HepG2 (cell line): Measurements from ENCODE around the gene CCDC154. TPM values are rescaled to one million over a fixed set of nuclear protein-coding genes. Genes with fewer than 3 reads are reported as not detected.
A peak's percentile ranks its signal among the peaks of the same experiment; 100 is the strongest.

Experiments used
- ATAC-seq: fragments of 200-7000 bp; cut with Tn5 transposase; 3 replicates; pipeline ENCODE4 v1.9.1; 2020; ENCODE audit warnings: mild to moderate bottlenecking, moderate library complexity
- BruUV-seq: library from RNA; stranded (reverse); fragments of 400-500 nt; replicated peaks from 2 replicates; lab custom pipeline; 2021; lab: Mats Ljungman, UMichigan
- CTCF ChIA-PET: fragments of 300-600 bp; formaldehyde crosslinking; extraction: SDS; loops from one replicate; lab custom pipeline; 2021; ENCODE audit warnings: low total read pairs, inconsistent platforms, low intra/inter-chr PET ratio; lab: Yijun Ruan, JAX
- POLR2A ChIA-PET: fragments of 350-600 bp; sonication (Branson Sonifier 250); formaldehyde crosslinking; loops from one replicate; lab custom pipeline; 2020; ENCODE audit warnings: antibody characterized with exemption, inconsistent platforms; lab: Yijun Ruan, JAX
- DNase-seq: peaks from one replicate; pipeline ENCODE4 v3.0.0-alpha.2; 2015; ENCODE audit warnings: low spot score
- FAIRE-seq: peaks from 3 replicates; lab custom pipeline; 2011; peaks lifted over from hg19 to GRCh38; lab: Jason Lieb, UNC
- H2AFZ ChIP-seq: one replicate; pipeline ENCODE4 v1.6.1; 2011; ENCODE audit warnings: low read length, inconsistent platforms
- H3K27ac ChIP-seq: fragments of 300-600 bp; 3 replicates; pipeline ENCODE4 v1.8.0; 2011; ENCODE audit warnings: mixed run types, mild to moderate bottlenecking, mixed read lengths, low read length, inconsistent platforms; ENCODE audit not compliant: insufficient read depth; ENCODE audit errors: extremely low read length
- H3K27me3 ChIP-seq, 2 experiments: fragments of 200-600 bp in 1 of 2; 2 replicates in 1 of 2; 3 replicates in 1 of 2; pipeline versions ENCODE4 v1.6.0 to v1.8.0; 2011; ENCODE audit warnings: low read length in 2 of 2, mild to moderate bottlenecking in 2 of 2, moderate library complexity in 2 of 2, inconsistent platforms in 1 of 2; ENCODE audit not compliant: insufficient read depth in 2 of 2, control insufficient read depth in 1 of 2
- H3K36me3 ChIP-seq, 2 experiments: fragments of 200-600 bp in 1 of 2; replicated peaks in 1 of 2; 2 replicates in 1 of 2; 3 replicates in 1 of 2; pipeline versions ENCODE4 v1.5.1 to v1.8.0; 2011; ENCODE audit warnings: low read length in 2 of 2, inconsistent platforms in 1 of 2; ENCODE audit not compliant: insufficient read depth in 2 of 2, control insufficient read depth in 1 of 2
- H3K4me1 ChIP-seq: 2 replicates; pipeline ENCODE4 v1.5.1; 2012; ENCODE audit warnings: low read length, inconsistent platforms; ENCODE audit not compliant: insufficient read depth
- H3K4me2 ChIP-seq: 2 replicates; pipeline ENCODE4 v1.6.0; 2011; ENCODE audit warnings: low read depth, low read length, inconsistent platforms
- H3K4me3 ChIP-seq, 3 experiments: fragments of 200-600 bp in 1 of 3; sonication (generic), shearing (Covaris generic) in 1 of 3; replicated peaks in 1 of 3; 2 replicates each; pipeline ENCODE4 v1.5.1; 2011 to 2016; ENCODE audit warnings: low read length in 3 of 3, inconsistent platforms in 2 of 3, low read depth in 2 of 3, mild to moderate bottlenecking in 2 of 3, control low read depth in 1 of 3, mixed read lengths in 1 of 3; ENCODE audit not compliant: insufficient read depth in 1 of 3
- H3K79me2 ChIP-seq: one replicate; pipeline ENCODE4 v1.6.1; 2011; ENCODE audit warnings: low read length, inconsistent platforms; ENCODE audit not compliant: insufficient read depth
- H3K9ac ChIP-seq: 2 replicates; pipeline ENCODE4 v1.6.0; 2011; ENCODE audit warnings: mild to moderate bottlenecking, low read depth, low read length, inconsistent platforms; ENCODE audit not compliant: insufficient read depth
- H3K9me3 ChIP-seq: 2 replicates; pipeline ENCODE4 v1.5.1; 2012; ENCODE audit warnings: mild to moderate bottlenecking, low read length
- H4K20me1 ChIP-seq: 2 replicates; pipeline ENCODE4 v1.6.0; 2011; ENCODE audit warnings: inconsistent platforms, mild to moderate bottlenecking, low read length, moderate library complexity; ENCODE audit not compliant: insufficient read depth
- CBX5 ChIP-seq: sonication (generic); formaldehyde crosslinking; IDR thresholded peaks from 2 replicates; pipeline ENCODE4 v1.4.0; 2020; ENCODE audit warnings: missing genetic modification reagents, borderline replicate concordance
- HNRNPL ChIP-seq: fragments of 200-400 bp; formaldehyde crosslinking; IDR thresholded peaks from 2 replicates; pipeline ENCODE4 v1.6.1; 2017; ENCODE audit warnings: mild to moderate bottlenecking, low read depth, low read length
- MED13 ChIP-seq: sonication (generic); formaldehyde crosslinking; IDR thresholded peaks from 2 replicates; pipeline ENCODE4 v1.5.0; 2020; ENCODE audit warnings: missing genetic modification reagents
- MEF2D ChIP-seq: sonication (generic); formaldehyde crosslinking; IDR thresholded peaks from 2 replicates; pipeline ENCODE4 v1.5.1; 2020; ENCODE audit warnings: mild to moderate bottlenecking, missing genetic modification reagents
- MEIS2 ChIP-seq: sonication (generic); formaldehyde crosslinking; IDR thresholded peaks from 2 replicates; pipeline ENCODE4 v1.9.0; 2021; ENCODE audit warnings: mild to moderate bottlenecking, missing genetic modification reagents
- MTF2 ChIP-seq: sonication (generic); formaldehyde crosslinking; IDR thresholded peaks from 2 replicates; pipeline ENCODE4 v1.5.0; 2020; ENCODE audit warnings: missing genetic modification reagents, borderline replicate concordance
- PRPF4 ChIP-seq: fragments of 200-400 bp; formaldehyde crosslinking; IDR thresholded peaks from 2 replicates; pipeline ENCODE4 v1.6.1; 2016; ENCODE audit warnings: low read length, low read depth; ENCODE audit not compliant: poor library complexity, severe bottlenecking
- SMC3 ChIP-seq: IDR thresholded peaks from 2 replicates; pipeline ENCODE4 v1.6.1; 2011; ENCODE audit warnings: low read length, improper control_type of control experiment
- SPEN ChIP-seq: sonication (generic); formaldehyde crosslinking; IDR thresholded peaks from 2 replicates; pipeline ENCODE4 v1.5.1; 2020; ENCODE audit warnings: low read depth, mild to moderate bottlenecking, missing genetic modification reagents
- STAG1 ChIP-seq: sonication (generic); formaldehyde crosslinking; IDR thresholded peaks from 2 replicates; pipeline ENCODE4 v1.4.0; 2020; ENCODE audit warnings: missing genetic modification reagents
- TCF7 ChIP-seq: sonication (generic); IDR thresholded peaks from 2 replicates; pipeline ENCODE4 v1.6.1; 2016; ENCODE audit warnings: antibody characterized with exemption, low read depth
- ZNF441 ChIP-seq: sonication (generic); formaldehyde crosslinking; IDR thresholded peaks from 2 replicates; pipeline ENCODE4 v1.7.0; 2021; ENCODE audit warnings: missing genetic modification reagents, borderline replicate concordance
- ZNF501 ChIP-seq: sonication (generic); formaldehyde crosslinking; IDR thresholded peaks from 2 replicates; pipeline ENCODE4 v1.5.1; 2020; ENCODE audit warnings: mild to moderate bottlenecking, moderate library complexity, missing genetic modification reagents
- ZNF562 ChIP-seq: sonication (generic); formaldehyde crosslinking; IDR thresholded peaks from 2 replicates; pipeline ENCODE4 v1.8.0; 2022; ENCODE audit warnings: missing genetic modification reagents, borderline replicate concordance
- ZNF574 ChIP-seq: sonication (generic); formaldehyde crosslinking; IDR thresholded peaks from 2 replicates; pipeline ENCODE4 v1.4.0; 2020; ENCODE audit warnings: missing genetic modification reagents
- ZNF839 ChIP-seq: sonication (generic); formaldehyde crosslinking; IDR thresholded peaks from 2 replicates; pipeline ENCODE4 v1.4.0; 2020; ENCODE audit warnings: missing genetic modification reagents, mild to moderate bottlenecking, borderline replicate concordance
- ZSCAN31 ChIP-seq: sonication (generic); formaldehyde crosslinking; IDR thresholded peaks from 2 replicates; pipeline ENCODE4 v1.5.0; 2020; ENCODE audit warnings: low read depth, mild to moderate bottlenecking, missing genetic modification reagents
- WGBS: methylation state at CpG from one replicate; pipeline ENCODE4 v1.1.6; 2017; ENCODE audit warnings: low lambda C conversion rate; 5-methylcytosine and 5-hydroxymethylcytosine counted together
- in situ Hi-C: cut with HindIII; loops from 2 replicates; pipeline ENCODE4 v1.10.0; 2017; ENCODE audit warnings: low pct_unique_long_range_greater_than_20kb; ENCODE audit not compliant: extremely low pct_ligation_motif_present
- intact Hi-C: fragments of 100-400 bp; cut with micrococcal nuclease; formaldehyde crosslinking; loops from one replicate; pipeline ENCODE4 v1.10.0; 2022; ENCODE audit not compliant: unreplicated experiment
- polyA plus RNA-seq, 8 experiments: library from polyadenylated mRNA; depleted of rRNA in 3 of 8; stranded (reverse) in 7 of 8; unstranded in 1 of 8; fragments of >200 nt; fragmentation: Illumina TruSeq in 4 of 8; extraction: Trizol in 4 of 8; gene quantifications; 2 replicates each; pipeline versions ENCODE4 v1.2.1 to v1.2.3, GENCODE V29; 2011 to 2016; ENCODE audit warnings: low read depth in 4 of 8, missing spikeins in 1 of 8, mixed read lengths in 1 of 8; ENCODE audit not compliant: insufficient read depth in 1 of 8
- total RNA-seq, 5 experiments: library from RNA; depleted of rRNA; stranded (reverse); fragments of >200 nt; fragmentation: Illumina TruSeq; extraction: Trizol; gene quantifications; 2 replicates each; pipeline ENCODE4 v1.2.3, GENCODE V29; 2016; ENCODE audit warnings: low read depth in 1 of 5
- TF ChIP-seq, protein P1 (sequence below): sonication (generic); formaldehyde crosslinking; IDR thresholded peaks from 2 replicates; pipeline ENCODE4 v1.4.0; 2020; ENCODE audit warnings: missing genetic modification reagents

Gene CCDC154
- total and polyA plus RNA-seq, 2 of the 13 experiments (the other 11 are each of a cell fraction or from before 2014, with no cell fraction given): 0.92 to 1.5 TPM

DNA sequence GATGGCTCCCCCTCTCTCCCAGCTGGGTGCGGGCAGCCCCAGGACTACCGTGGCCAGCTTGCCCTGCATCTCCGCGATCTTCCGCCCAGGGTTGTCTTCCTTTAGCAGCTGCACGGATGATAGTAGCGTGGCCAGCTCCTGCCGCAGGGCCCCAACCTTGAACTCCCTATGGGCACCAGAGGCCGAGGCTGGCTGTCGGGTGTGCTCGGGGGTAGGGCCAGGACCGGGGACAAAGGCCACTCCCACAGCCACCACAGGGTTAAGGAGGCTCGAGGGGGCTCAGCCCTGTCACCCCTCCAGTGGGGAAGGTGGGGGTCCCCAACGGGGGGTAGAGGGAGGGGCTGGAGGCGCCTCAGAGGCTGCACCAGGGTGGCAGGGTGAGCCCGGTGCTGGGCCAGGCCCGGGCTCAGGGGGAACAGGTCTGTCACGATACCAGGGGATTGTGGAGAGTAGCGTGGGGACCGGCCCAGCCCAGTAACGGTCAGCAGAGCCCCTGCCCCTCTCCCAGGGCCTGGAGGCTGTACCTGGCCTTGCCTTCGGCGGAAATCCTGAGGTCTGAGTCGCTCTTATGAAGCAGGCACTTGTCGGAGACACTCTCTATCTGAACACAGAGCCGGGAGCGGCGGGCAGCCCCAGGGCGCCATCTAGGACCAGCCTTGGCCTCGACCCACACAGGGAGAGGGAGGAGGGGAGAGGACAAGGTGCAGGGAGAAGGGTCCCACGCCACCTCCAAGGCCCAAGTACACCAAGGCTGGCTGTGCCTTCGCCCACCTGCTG, 8.2 kb downstream of the CCDC154 start:
- Histone ChIP-seq H3K4me2 (peak overlapping the region; percentile 84), H3K36me3 (no peaks in the 10 kb centered on the region), H3K9me3 (no peaks in the 10 kb centered on the region), H4K20me1 (no peaks in the 10 kb centered on the region), H3K4me3 (peak overlapping the region; percentile 63 to 78 (median 69)), H3K27me3 (peaks cover 8 to 37% of the 10 kb centered on the region in 2 experiments; a peak in 4 of 5 replicates), H3K4me1 (peaks cover 65% of the 10 kb centered on the region), H3K79me2 (no peaks in the 10 kb centered on the region), H3K9ac (peak overlapping the region; percentile 79), H3K27ac (peak overlapping the region; percentile 63), H2AFZ (no peak overlapping the region)
- WGBS: 5% methylated on average over 7 of the region's 32 CpGs
- ATAC-seq (peak; percentile 75), DNase-seq (peak; percentile 51), FAIRE-seq (peak; percentile 75)
- in situ Hi-C loops: no loop called here
- ChIA-PET POLR2A (interaction anchor here (0.6 to 2.2 kb wide), 2 partner anchors 15 to 21 kb away, joined by 3 to 14 read pairs; partner anchors contain the start of genes UNKL and UQCC4), CTCF (interaction anchor here (1.4 kb wide), 1 partner anchor 73 kb away, joined by 6 read pairs; no protein-coding TSS in a partner anchor)
- no TSS peak for BruUV-seq
- intact Hi-C loops: no loop called here
- TF ChIP-seq MED13 (CRISPR knock-in tag) (no peak), ZNF501 (CRISPR knock-in tag) (peak; percentile 67), ZNF562 (CRISPR knock-in tag) (no peak), TCF7 (no peak), CBX5 (CRISPR knock-in tag) (no peak), HNRNPL (peak; percentile 61; the same call in 1 of the 2 replicates), ZNF441 (CRISPR knock-in tag) (peak; percentile 54; the same call in 1 of the 2 replicates), PRPF4 (no peak), SMC3 (no peak), STAG1 (CRISPR knock-in tag) (peak; percentile 64), SPEN (CRISPR knock-in tag) (peak; percentile 31; the same call in 1 of the 2 replicates), MEIS2 (peak; percentile 31; the same call in 1 of the 2 replicates), MEF2D (CRISPR knock-in tag) (0 out of 2 replicates have a peak, but pooled peaks have one; percentile 31), ZNF839 (CRISPR knock-in tag) (peak; percentile 57; the same call in 1 of the 2 replicates), ZSCAN31 (CRISPR knock-in tag) (0 out of 2 replicates have a peak, but pooled peaks have one; percentile 55), ZNF574 (CRISPR knock-in tag) (0 out of 2 replicates have a peak, but pooled peaks have one; percentile 27), MTF2 (CRISPR knock-in tag) (peak; percentile 32; the same call in 1 of the 2 replicates)
- TF ChIP-seq, protein P1, sequence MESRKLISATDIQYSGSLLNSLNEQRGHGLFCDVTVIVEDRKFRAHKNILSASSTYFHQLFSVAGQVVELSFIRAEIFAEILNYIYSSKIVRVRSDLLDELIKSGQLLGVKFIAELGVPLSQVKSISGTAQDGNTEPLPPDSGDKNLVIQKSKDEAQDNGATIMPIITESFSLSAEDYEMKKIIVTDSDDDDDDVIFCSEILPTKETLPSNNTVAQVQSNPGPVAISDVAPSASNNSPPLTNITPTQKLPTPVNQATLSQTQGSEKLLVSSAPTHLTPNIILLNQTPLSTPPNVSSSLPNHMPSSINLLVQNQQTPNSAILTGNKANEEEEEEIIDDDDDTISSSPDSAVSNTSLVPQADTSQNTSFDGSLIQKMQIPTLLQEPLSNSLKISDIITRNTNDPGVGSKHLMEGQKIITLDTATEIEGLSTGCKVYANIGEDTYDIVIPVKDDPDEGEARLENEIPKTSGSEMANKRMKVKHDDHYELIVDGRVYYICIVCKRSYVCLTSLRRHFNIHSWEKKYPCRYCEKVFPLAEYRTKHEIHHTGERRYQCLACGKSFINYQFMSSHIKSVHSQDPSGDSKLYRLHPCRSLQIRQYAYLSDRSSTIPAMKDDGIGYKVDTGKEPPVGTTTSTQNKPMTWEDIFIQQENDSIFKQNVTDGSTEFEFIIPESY (CRISPR knock-in tag): peak; percentile 38
